CD4-positive, alpha-beta T cell treated with Interleukin-4 for 1 hour (primary cell): ENCODE measurements around the gene EPC2.

Experiments
- DNase-seq, 2 donors: peaks; one replicate each; pipeline ENCODE4 v3.0.0-alpha.2; 2020 to 2022

Gene EPC2

GRCh38 chr2:148814860-148815419 lies 170.4 kb downstream of the EPC2 start:
- DNase-seq, result no peak

DNA sequence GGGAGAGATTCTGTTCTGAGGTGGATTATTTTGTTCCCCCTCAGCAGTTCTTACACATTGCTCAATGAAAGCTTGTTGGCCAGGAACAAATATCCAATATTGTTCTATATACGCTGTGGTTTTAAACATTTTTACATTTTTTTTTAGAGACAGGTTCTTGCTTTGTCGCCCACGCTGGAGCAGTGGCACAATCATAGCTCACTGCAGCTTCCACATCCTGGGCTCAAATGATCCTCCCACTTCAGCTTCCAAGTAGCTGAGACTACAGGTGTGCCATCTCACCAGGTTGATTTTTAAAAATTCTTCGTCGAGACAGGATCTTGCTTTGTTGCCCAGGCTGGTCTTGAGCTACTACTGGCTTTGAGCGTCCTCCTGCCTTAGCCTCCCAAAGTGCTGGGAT lies 171.6 kb downstream of the EPC2 start:
- DNase-seq, result no peak

DNA sequence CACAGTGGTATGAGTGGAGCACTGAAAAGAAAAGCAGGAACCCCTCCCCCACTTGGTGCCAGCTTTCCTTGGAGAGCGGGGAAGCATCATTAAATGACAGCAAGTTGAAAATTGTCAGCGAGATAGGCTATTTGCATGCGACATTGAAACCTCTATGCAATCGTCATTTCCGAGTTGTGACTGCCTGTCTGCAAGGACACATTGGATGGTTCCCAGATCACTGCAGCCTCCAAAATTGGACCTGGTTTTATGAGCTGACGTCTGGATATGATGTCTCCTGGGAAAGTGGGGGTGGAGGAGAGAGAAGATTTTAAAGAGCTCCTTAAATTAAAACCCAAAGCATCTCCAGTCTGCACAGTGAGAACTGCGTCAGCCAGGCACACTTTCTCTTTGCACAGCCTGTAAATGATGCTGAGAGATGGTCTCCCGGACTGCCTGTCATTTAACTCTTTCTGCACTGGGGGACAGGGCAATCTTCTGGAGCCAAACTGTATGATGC lies 172.7 kb downstream of the EPC2 start:
- no peak for DNase-seq

DNA sequence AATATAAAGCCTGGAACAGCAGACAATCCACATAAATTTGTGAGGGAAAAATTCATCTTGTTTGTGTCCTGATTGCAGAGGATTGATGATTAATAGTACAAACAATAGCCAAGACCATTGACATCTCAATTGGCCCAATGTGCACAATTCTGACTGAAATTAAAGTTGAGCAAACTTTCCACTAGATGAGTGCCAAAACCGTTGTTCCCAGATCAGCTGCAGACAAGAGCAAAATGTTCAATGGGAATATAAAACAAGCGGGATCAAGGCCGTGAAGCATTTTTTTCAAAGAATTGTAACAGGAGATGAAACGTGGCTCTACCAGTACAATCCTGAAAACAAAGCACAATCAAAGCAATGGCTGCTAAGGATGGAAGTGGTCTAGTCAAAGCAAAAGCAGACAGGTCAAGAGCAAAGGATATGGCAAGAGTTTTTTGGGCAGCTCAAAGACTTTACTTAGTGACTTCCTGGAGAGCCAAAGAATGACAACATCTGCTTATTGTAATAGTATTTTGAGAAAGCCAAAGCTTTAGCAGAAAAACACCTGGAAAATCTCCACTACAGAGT lies 174.6 kb downstream of the EPC2 start:
- DNase-seq, result no peak

GRCh38 chr2:148824190-148824589 lies 179.6 kb downstream of the EPC2 start:
- DNase-seq, result no peak

DNA sequence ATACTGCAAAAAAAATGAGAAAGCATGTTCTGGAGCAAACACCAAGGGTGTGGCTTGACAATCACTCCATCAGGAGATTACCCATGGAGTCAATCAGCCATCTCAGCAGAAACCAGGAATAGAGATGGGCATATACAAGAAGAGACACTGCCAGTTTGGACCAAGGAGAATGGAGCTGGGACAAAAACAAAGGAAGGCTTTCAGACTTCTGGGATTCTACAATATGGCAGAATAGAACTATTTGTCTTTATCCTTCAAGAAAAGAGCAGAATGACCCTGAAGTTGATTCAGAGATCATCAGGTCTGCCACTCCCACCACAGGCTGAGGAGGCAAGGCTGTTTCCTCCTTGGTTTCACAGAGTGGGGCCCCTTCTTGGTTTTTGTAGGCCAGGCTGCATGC lies 182.2 kb downstream of the EPC2 start:
- DNase-seq, result no peak

DNA sequence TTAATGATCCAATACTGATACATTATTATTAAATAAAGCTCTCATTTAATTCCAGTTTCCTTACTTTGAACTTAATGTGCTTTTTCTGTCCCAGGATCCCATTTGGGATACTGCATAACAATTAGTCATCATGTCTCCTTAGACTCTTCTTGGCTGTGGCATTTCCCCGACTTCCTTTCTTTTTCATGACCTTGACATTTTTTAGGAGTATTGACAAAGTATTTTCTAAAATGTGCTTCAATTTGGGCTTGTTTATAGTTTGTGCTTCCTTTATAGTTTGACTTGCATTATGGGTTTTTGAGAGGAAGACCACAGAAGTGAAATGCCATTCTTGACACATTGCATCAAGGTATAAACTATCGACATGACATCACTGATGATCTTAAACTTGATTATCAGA lies 184.4 kb downstream of the EPC2 start:
- no peak for DNase-seq

- DNase-seq, result no peak
These were observed 185.1 kb downstream of the EPC2 start for GRCh38 chr2:148829618-148830017.

GRCh38 chr2:148832637-148833036 lies 188.1 kb downstream of the EPC2 start:
- no peak for DNase-seq
